Adrenal gland (tissue), 12 donors: Measurements from ENCODE around the gene RNF227. TPM values are rescaled to one million over a fixed set of nuclear protein-coding genes. Genes with fewer than 3 reads are reported as not detected.

Experiments
- DNase-seq, 7 donors: peaks; one replicate each; pipeline ENCODE4 v3.0.0-alpha.2; 2019 to 2020
- H3K27ac ChIP-seq, 5 donors: fragments of 200-600 bp; sonication (generic) in 4 of 5; 1 replicate in 3 of 5; 2 replicates in 2 of 5; pipeline versions ENCODE4 v1.5.1 to v1.8.0; 2016 to 2020; ENCODE audit warnings: mild to moderate bottlenecking in 1 of 5
- H3K27me3 ChIP-seq: fragments of 200-600 bp; 2 replicates; pipeline ENCODE4 v1.8.0; 2021
- H3K36me3 ChIP-seq, 2 donors: fragments of 200-600 bp; replicated peaks in 1 of 2; 1 replicate in 1 of 2; 2 replicates in 1 of 2; pipeline versions ENCODE4 v1.5.1 to v1.8.0; 2018 to 2022
- H3K4me1 ChIP-seq, 2 donors: fragments of 200-600 bp; replicated peaks in 1 of 2; 1 replicate in 1 of 2; 2 replicates in 1 of 2; pipeline versions ENCODE4 v1.5.1 to v1.8.0; 2018 to 2021
- H3K4me3 ChIP-seq, 4 donors: fragments of 200-600 bp; sonication (generic) in 3 of 4; one replicate each; pipeline ENCODE4 v1.5.1; 2016 to 2018
- H3K9me3 ChIP-seq, 3 donors: fragments of 200-600 bp; sonication (generic) in 1 of 3; replicated peaks in 1 of 3; 1 replicate in 2 of 3; 2 replicates in 1 of 3; pipeline versions ENCODE4 v1.5.1 to v1.8.0; 2016 to 2021
- POLR2A ChIP-seq, 2 donors: fragments of 450-650 bp; IDR thresholded peaks; one replicate each; pipeline ENCODE4 v1.6.1; 2017; ENCODE audit warnings: antibody characterized with exemption in 2 of 2, mild to moderate bottlenecking in 2 of 2, moderate library complexity in 1 of 2
- WGBS, 4 donors: extraction: QIAGEN DNeasy Blood & Tissue Kit in 2 of 4; methylation state at CpG; one replicate each; pipeline versions ENCODE4 v1.1.5 to v1.1.7; 2013 to 2017; 5-methylcytosine and 5-hydroxymethylcytosine counted together
- intact Hi-C, 2 donors: fragments of 100-400 bp; cut with DNase I; formaldehyde crosslinking; loops; one replicate each; pipeline versions ENCODE4 v1.14.1 to v1.15.0; 2022 to 2023
- polyA plus RNA-seq, 3 donors: library from polyadenylated mRNA; stranded (reverse); fragments of 200-250 nt in 2 of 3; fragments of 350-450 nt in 1 of 3; fragmentation: Illumina TruSeq in 1 of 3; extraction: RNeasy Lipid Tissue Mini Kit (QIAGEN cat#74804) in 1 of 3; gene quantifications; one replicate each; pipeline ENCODE4 v1.2.3, GENCODE V29; 2013 to 2014
- total RNA-seq, 9 donors: library from RNA; depleted of rRNA in 4 of 9; stranded (reverse); fragments of >200 nt in 4 of 9; fragments of 120-200 nt in 1 of 9; fragmentation: NEBNext Ultra II Directional in 1 of 9; extraction: Animal tissue kit (Norgen Biotek cat#: 25700) in 1 of 9; gene quantifications; one replicate each; pipeline versions ENCODE4 v1.1.0 to v1.2.4, GENCODE V29; 2013 to 2023
- TF ChIP-seq, protein P1 (sequence below), 6 experiments: fragments of 450-650 bp in 4 of 6; fragments of 200-600 bp in 2 of 6; sonication (generic) in 1 of 6; IDR thresholded peaks; 1 replicate in 5 of 6; 2 replicates in 1 of 6; pipeline versions ENCODE4 v1.5.1 to v1.8.0; 2016 to 2021; ENCODE audit warnings: antibody characterized with exemption in 6 of 6, mild to moderate bottlenecking in 2 of 6, moderate library complexity in 1 of 6
- donor health status: healthy with polysubstance abuse.
- donor health status: Bipolar disorder and iron deficiency.
- donor health status: DM: yes; HTN: yes; CAD: no.
- donor health status: DM: no; HTN: no; CAD: no.
- donor health status: DM: no; HTN: no; CAD: no.
- donor health status: DM: yes; HTN: yes; CAD: no.

RNF227 gene
- total and polyA plus RNA-seq, 12 donors = 1.1 to 17.3 (median 3.0) TPM

DNA sequence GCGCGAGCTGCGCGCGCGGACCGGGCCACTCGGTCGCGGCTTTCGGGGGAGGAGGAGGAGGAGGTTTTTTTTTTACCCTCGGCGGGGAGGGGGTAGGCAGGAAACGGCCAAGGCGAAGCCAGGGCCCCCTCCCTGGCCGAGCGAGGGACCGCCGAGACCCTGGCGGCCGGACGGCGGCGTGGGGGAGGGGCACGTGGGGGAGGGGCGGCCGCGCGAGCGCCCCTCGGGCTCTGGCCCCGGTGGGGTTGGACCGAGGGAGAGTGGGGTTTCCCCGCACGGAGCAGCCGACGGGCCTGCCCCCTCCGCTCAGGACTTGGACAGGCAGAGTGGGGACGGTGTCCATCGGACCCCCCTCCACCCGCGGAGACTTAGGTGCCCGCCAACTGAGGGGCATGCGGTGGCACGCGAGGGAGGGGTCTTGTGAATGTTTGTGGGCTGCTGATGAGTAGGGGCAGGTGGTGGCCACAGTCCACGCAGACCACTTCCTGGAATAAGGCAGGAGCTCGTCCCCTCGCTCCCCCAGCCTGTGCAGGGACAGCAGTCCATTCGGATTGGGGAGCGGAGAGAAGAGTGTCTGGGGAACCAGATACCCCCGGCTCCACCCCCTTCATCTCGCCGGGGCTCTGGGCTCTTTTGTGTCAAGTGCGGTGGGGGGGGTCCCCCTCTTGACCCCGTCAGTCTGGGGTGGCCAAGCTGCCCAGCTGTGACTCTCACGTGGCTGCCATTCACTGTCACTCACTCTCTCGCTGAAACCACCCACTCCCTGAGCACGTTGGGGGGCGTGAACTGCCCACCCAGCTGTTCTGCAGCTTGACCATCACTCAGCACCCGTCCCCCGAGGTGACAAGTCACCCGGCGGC lies 30.5 kb downstream of the RNF227 start:
- peaks cover 38 to 61% of the 10 kb centered on the region in 2 donors for H3K4me1 ChIP-seq
- peak; percentile 47 to 77 (median 59) for DNase-seq
- 0 to 2% (median 1%) methylated on average over 3 to 53 of the region's 64 CpGs for WGBS, 4 donors
- H3K9me3 ChIP-seq = no peaks in the 10 kb centered on the region
- intact Hi-C loops = no loop called here
- peak in 1 of 2 donors; percentile 33 for TF ChIP-seq POLR2A (IDR thresholded peaks at IDR 0.05)
- TF ChIP-seq, protein P1, sequence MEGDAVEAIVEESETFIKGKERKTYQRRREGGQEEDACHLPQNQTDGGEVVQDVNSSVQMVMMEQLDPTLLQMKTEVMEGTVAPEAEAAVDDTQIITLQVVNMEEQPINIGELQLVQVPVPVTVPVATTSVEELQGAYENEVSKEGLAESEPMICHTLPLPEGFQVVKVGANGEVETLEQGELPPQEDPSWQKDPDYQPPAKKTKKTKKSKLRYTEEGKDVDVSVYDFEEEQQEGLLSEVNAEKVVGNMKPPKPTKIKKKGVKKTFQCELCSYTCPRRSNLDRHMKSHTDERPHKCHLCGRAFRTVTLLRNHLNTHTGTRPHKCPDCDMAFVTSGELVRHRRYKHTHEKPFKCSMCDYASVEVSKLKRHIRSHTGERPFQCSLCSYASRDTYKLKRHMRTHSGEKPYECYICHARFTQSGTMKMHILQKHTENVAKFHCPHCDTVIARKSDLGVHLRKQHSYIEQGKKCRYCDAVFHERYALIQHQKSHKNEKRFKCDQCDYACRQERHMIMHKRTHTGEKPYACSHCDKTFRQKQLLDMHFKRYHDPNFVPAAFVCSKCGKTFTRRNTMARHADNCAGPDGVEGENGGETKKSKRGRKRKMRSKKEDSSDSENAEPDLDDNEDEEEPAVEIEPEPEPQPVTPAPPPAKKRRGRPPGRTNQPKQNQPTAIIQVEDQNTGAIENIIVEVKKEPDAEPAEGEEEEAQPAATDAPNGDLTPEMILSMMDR (IDR thresholded peaks at IDR 0.05) = no peak
- peaks cover 0 to 9% of the 10 kb centered on the region in 2 donors for H3K36me3 ChIP-seq
- H3K27me3 ChIP-seq = no peaks in the 10 kb centered on the region
- peak overlapping the region; percentile 13 to 97 (median 56) for H3K4me3 ChIP-seq
- peak overlapping the region; percentile 35 to 93 (median 90) for H3K27ac ChIP-seq

DNA sequence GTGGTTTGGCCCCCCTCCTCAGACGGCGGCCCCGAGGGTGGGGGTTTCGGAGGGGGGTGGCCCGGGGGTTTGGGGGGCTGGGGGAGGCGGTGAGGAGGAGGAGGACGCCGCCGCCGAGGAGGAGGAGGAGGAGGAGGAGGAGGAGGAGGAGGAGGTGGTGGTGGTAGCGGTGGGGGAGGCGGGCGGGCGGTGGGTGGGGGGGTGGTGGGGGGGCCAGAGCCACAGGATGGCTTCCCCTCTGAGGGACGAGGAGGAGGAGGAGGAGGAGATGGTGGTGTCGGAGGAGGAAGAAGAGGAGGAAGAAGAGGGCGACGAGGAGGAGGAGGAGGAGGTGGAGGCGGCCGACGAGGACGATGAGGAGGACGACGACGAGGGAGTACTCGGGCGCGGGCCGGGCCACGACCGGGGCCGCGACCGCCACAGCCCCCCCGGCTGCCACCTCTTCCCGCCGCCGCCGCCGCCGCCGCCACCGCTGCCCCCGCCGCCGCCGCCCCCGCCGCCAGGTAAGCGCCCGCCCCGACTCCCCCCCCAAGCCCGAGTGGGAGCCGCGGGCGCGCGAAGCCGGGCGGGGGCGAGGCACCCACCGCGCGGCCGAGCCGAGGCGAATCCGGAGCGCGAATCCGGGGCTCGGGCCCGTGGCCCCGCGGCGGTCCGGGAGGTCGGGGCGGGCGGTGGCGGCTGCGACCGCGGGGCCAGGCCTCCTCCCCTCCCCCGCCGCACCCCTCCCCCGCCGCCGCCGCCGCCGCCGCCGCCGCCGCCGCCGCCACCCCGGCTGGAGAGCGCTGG lies 31.3 kb downstream of the RNF227 start:
- DNase-seq = peak in 3 of 7 donors; percentile 10 to 41 (median 27)
- Histone ChIP-seq H3K36me3 (peaks cover 0 to 10% of the 10 kb centered on the region in 2 donors), H3K27ac (peak overlapping the region in 4 of 5 donors; percentile 89 to 93 (median 90)), H3K27me3 (no peaks in the 10 kb centered on the region), H3K4me1 (peaks cover 38 to 63% of the 10 kb centered on the region in 2 donors), H3K4me3 (peak overlapping the region in 2 of 4 donors; percentile 89 to 97), H3K9me3 (no peaks in the 10 kb centered on the region)
- TF ChIP-seq, protein P1 (IDR thresholded peaks at IDR 0.05) = no peak
- TF ChIP-seq POLR2A (IDR thresholded peaks at IDR 0.05) = no peak
- intact Hi-C loops = no loop called here
- WGBS, 4 donors = 0 to 5% (median 3%) methylated on average over 22 to 91 of the region's 100 CpGs

GRCh38 chr17:7883781-7884386 lies 32.2 kb downstream of the RNF227 start:
- TF ChIP-seq, protein P1 (IDR thresholded peaks at IDR 0.05) = no peak
- no peak for TF ChIP-seq POLR2A (IDR thresholded peaks at IDR 0.05)
- WGBS, 4 donors = 0 to 5% (median 2%) methylated on average over 3 of the region's 3 CpGs
- Histone ChIP-seq H3K36me3 (peaks cover 0 to 16% of the 10 kb centered on the region in 2 donors), H3K27me3 (no peaks in the 10 kb centered on the region), H3K9me3 (no peaks in the 10 kb centered on the region), H3K4me3 (peak overlapping the region in 1 of 4 donors; percentile 97), H3K27ac (peak overlapping the region in 2 of 5 donors; percentile 60 to 63), H3K4me1 (peaks cover 30 to 54% of the 10 kb centered on the region in 2 donors)
- DNase-seq = no peak
- intact Hi-C loops = no loop called here

- DNase-seq = no peak
- Histone ChIP-seq H3K27ac (peak overlapping the region in 1 of 5 donors; percentile 63), H3K4me3 (no peak overlapping the region), H3K9me3 (no peaks in the 10 kb centered on the region), H3K36me3 (peaks cover 0 to 16% of the 10 kb centered on the region in 2 donors), H3K4me1 (peaks cover 17 to 41% of the 10 kb centered on the region in 2 donors), H3K27me3 (no peaks in the 10 kb centered on the region)
- WGBS, 4 donors = 74 to 85% (median 78%) methylated on average over 3 of the region's 3 CpGs
- TF ChIP-seq, protein P1 (IDR thresholded peaks at IDR 0.05) = no peak
- no peak for TF ChIP-seq POLR2A (IDR thresholded peaks at IDR 0.05)
- intact Hi-C loops = no loop called here
Observed at GRCh38 chr17:7882629-7883028, 33.5 kb downstream of the RNF227 start.
